Measurements from ENCODE around the gene CDC42EP3.

CDC42EP3 gene

GRCh38 chr2:37689751-37690150 lies 18.3 kb upstream of the CDC42EP3 start:
- Histone ChIP-seq H3K9me3 (replicated peaks; ENCODE audit: insufficient read depth, low read length) (no peaks in the 10 kb centered on the region), H2AFZ (ENCODE audit: low read length) (no peak overlapping the region), H3K27me3 (replicated peaks; ENCODE audit: insufficient read depth, low read length) (0 out of 2 replicates have a peak, but pooled peaks cover 5% of the 10 kb centered on the region), H4K20me1 (ENCODE audit: insufficient read depth, low read length) (no peaks in the 10 kb centered on the region), H3K9me2 (replicated peaks; ENCODE audit: insufficient read depth, low read length) (no peaks in the 10 kb centered on the region), H3K36me3 (replicated peaks; ENCODE audit: insufficient read depth, low read length) (no peaks in the 10 kb centered on the region), H3K79me2 (ENCODE audit: low read length) (no peaks in the 10 kb centered on the region), H3K4me2 (ENCODE audit: low read depth, low read length) (no peak overlapping the region), H3K9ac (ENCODE audit: low read length) (no peak overlapping the region), H3K4me3 (ENCODE audit: low read length) (no peak overlapping the region), H3F3A (ENCODE audit: insufficient read depth, low read length) (no peaks in the 10 kb centered on the region), H3K4me1 (ENCODE audit: low read length) (no peaks in the 10 kb centered on the region), H3K27ac (ENCODE audit: low read length) (no peak overlapping the region)
- no peak for DNase-seq
- TF ChIP-seq EZH2phosphoT487 (IDR thresholded peaks at IDR 0.05; ENCODE audit: low read length), result no peak
- no peak for TF ChIP-seq CTCF (IDR thresholded peaks at IDR 0.05; ENCODE audit: low read length)
- TF ChIP-seq EZH2 (optimal IDR thresholded peaks at IDR 0.05; ENCODE audit: low read depth, low read length), result no peak

DNA sequence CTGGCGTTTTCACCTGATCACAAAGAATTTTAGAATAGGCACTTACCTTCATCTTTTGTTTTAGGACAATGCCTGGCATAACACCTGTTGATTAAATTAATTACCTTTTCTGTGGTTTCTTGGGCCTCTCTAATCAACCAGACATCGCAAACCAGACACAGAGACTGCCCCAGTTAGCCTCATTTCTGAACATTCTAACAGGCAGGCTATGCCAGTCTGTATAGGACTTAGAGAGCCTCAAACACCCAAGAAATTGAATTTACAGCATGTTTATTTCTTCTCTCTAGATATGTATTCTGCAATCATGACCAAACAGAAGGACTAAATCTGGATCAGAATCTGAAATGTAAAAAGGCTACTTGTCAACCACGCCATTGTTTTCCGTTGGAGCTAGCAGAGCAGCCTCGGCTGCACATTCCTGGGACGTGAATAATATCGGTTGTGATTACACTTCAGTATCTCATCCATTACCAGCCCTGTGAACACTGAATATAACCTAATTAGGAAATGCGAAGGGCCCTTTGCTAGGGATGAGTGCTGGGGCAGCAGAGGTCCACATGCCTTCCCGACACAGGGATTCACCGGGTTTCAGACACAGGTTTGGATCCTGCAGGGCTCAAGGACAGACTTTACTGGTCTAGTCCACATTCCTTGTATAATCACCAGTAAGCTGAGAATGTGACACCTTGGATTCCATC lies 17.5 kb upstream of the CDC42EP3 start:
- H4K20me1 ChIP-seq (ENCODE audit: insufficient read depth, low read length), result no peaks in the 10 kb centered on the region
- H3K4me1 ChIP-seq (ENCODE audit: low read length), result no peaks in the 10 kb centered on the region
- no peak overlapping the region for H2AFZ ChIP-seq (ENCODE audit: low read length)
- H3K9me2 ChIP-seq (replicated peaks; ENCODE audit: insufficient read depth, low read length), result no peaks in the 10 kb centered on the region
- H3K4me2 ChIP-seq (ENCODE audit: low read depth, low read length), result no peak overlapping the region
- H3K9me3 ChIP-seq (replicated peaks; ENCODE audit: insufficient read depth, low read length), result no peaks in the 10 kb centered on the region
- no peak overlapping the region for H3K9ac ChIP-seq (ENCODE audit: low read length)
- no peaks in the 10 kb centered on the region for H3F3A ChIP-seq (ENCODE audit: insufficient read depth, low read length)
- H3K4me3 ChIP-seq (ENCODE audit: low read length), result no peak overlapping the region
- H3K27ac ChIP-seq (ENCODE audit: low read length), result no peak overlapping the region
- no peaks in the 10 kb centered on the region for H3K79me2 ChIP-seq (ENCODE audit: low read length)
- 0 out of 2 replicates have a peak, but pooled peaks cover 5% of the 10 kb centered on the region for H3K27me3 ChIP-seq (replicated peaks; ENCODE audit: insufficient read depth, low read length)
- no peak for DNase-seq
- TF ChIP-seq EZH2 (optimal IDR thresholded peaks at IDR 0.05; ENCODE audit: low read depth, low read length), result no peak
- no peak for TF ChIP-seq EZH2phosphoT487 (IDR thresholded peaks at IDR 0.05; ENCODE audit: low read length)
- TF ChIP-seq CTCF (IDR thresholded peaks at IDR 0.05; ENCODE audit: low read length), result no peak
- no peaks in the 10 kb centered on the region for H3K36me3 ChIP-seq (replicated peaks; ENCODE audit: insufficient read depth, low read length)

DNA sequence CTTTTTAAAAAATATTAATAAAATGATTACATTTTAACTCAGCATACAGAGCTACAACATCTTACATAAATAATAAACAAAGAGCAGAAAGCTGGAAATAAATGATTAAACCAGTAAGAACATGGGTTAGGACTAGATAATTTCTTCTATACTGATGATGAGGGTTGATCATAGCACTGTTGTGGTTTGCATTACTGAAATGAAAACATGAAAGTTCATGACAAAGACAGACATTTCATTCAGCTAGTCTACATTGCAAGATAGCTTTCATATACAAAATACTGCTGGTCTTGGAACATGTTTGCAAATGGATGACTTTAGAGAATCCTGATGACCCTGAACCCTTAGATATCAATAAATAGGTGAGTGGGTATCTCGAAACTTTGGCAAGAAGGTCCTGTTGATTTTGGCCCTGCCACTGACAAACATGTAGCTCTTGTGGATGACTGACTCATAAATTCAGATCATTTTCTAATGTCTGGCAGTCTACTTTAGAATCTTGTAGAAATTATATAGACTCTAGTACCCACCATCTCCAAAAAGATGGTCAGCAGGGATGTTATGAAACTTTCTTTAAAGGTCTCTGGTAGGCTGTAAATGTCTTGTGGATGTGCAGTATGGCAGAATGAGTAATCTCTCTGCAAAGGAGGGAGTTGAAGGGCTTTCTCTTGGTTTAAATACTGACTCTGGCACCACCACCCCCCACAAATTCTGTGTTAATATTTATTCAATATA lies 15.5 kb upstream of the CDC42EP3 start:
- Histone ChIP-seq H3K27ac (ENCODE audit: low read length) (no peak overlapping the region), H4K20me1 (ENCODE audit: insufficient read depth, low read length) (no peaks in the 10 kb centered on the region), H3K27me3 (replicated peaks; ENCODE audit: insufficient read depth, low read length) (no peaks in the 10 kb centered on the region), H3K4me1 (ENCODE audit: low read length) (peaks cover 5% of the 10 kb centered on the region; the same call in 1 of the 2 replicates), H3K79me2 (ENCODE audit: low read length) (no peaks in the 10 kb centered on the region), H3K9me2 (replicated peaks; ENCODE audit: insufficient read depth, low read length) (no peaks in the 10 kb centered on the region), H3K4me3 (ENCODE audit: low read length) (no peak overlapping the region), H3K9ac (ENCODE audit: low read length) (no peak overlapping the region), H3K4me2 (ENCODE audit: low read depth, low read length) (no peak overlapping the region), H2AFZ (ENCODE audit: low read length) (no peak overlapping the region), H3K9me3 (replicated peaks; ENCODE audit: insufficient read depth, low read length) (no peaks in the 10 kb centered on the region), H3F3A (ENCODE audit: insufficient read depth, low read length) (no peaks in the 10 kb centered on the region), H3K36me3 (replicated peaks; ENCODE audit: insufficient read depth, low read length) (no peaks in the 10 kb centered on the region)
- no peak for TF ChIP-seq EZH2 (optimal IDR thresholded peaks at IDR 0.05; ENCODE audit: low read depth, low read length)
- TF ChIP-seq CTCF (IDR thresholded peaks at IDR 0.05; ENCODE audit: low read length), result no peak
- no peak for TF ChIP-seq EZH2phosphoT487 (IDR thresholded peaks at IDR 0.05; ENCODE audit: low read length)
- no peak for DNase-seq

Data from MM.1S (cell line).